Lower lobe of right lung (tissue), 2 donors: ENCODE results near the gene S1PR5. TPM values are rescaled to one million over a fixed set of nuclear protein-coding genes. Genes with fewer than 3 reads are reported as not detected.
A peak's percentile ranks its signal among the peaks of the same experiment; 100 is the strongest.
"Not testable (repeated sequence)": the region's sequence is repeated elsewhere in the genome, so short reads cannot be mapped to it uniquely, and the experiment has no call there.

Experiments used
- ATAC-seq, 2 donors: fragments of 200-7000 bp; cut with Tn5 transposase; one replicate each; pipeline ENCODE4 v1.9.1; 2020 to 2022; ENCODE audit warnings: mild to moderate bottlenecking in 2 of 2, moderate library complexity in 2 of 2
- DNase-seq: peaks from one replicate; pipeline ENCODE4 v3.0.0-alpha.2; 2020
- H3K27ac ChIP-seq: fragments of 200-600 bp; one replicate; pipeline ENCODE4 v1.8.0; 2022
- H3K27me3 ChIP-seq: fragments of 200-600 bp; one replicate; pipeline ENCODE4 v1.8.0; 2022; ENCODE audit warnings: low read depth
- H3K36me3 ChIP-seq: fragments of 200-600 bp; one replicate; pipeline ENCODE4 v1.8.0; 2022; ENCODE audit warnings: mild to moderate bottlenecking
- H3K4me1 ChIP-seq: fragments of 200-600 bp; one replicate; pipeline ENCODE4 v1.8.0; 2022
- H3K4me3 ChIP-seq: fragments of 200-600 bp; one replicate; pipeline ENCODE4 v1.8.0; 2022; ENCODE audit warnings: mild to moderate bottlenecking
- H3K9me3 ChIP-seq: fragments of 200-600 bp; one replicate; pipeline ENCODE4 v1.8.0; 2022
- intact Hi-C: fragments of 100-400 bp; cut with DNase I; formaldehyde crosslinking; loops from one replicate; pipeline ENCODE4 v1.11.0; 2022
- total RNA-seq: library from RNA; stranded (reverse); fragmentation: NEBNext Ultra II Directional; extraction: Animal tissue kit (Norgen Biotek cat#: 25700); gene quantifications from one replicate; pipeline ENCODE4 v1.2.1, GENCODE V29; 2021
- TF ChIP-seq, protein P1 (sequence below): fragments of 200-600 bp; IDR thresholded peaks from one replicate; pipeline ENCODE4 v1.8.0; 2022; ENCODE audit warnings: antibody characterized with exemption, mild to moderate bottlenecking
- donor health status: DM: no; HTN: yes; CAD: no; lungs with severe emphysema.

The S1PR5 gene
- total RNA-seq, 1 donor from 2014 or later: 2.4 TPM

DNA sequence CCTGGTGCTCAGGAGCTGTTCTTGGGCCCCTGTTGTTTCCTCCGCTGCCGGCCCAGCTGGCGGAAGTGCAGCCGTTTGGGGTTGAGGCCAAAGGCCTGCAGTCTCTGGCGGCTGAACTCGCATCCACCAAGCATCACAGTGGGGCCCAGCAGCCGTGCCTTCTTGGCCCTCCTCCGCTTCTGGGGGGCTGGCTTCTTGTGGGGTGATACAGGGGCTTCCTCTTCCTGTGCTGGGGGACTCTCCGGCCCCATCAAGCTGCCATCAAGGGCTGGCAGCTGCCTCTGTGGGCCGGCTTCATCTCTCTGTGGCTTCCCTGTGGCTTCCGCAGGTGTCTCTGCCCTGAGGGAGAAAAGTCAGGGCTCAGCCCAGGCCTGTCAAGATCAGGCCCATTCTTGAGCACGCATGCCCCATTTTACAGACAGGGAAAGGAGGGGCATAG, 36.7 kb upstream of the S1PR5 start:
- Histone ChIP-seq H3K36me3 (peaks cover 99% of the 10 kb centered on the region), H3K9me3 (no peaks in the 10 kb centered on the region), H3K27ac (no peak overlapping the region), H3K4me3 (no peak overlapping the region), H3K4me1 (peaks cover 6% of the 10 kb centered on the region), H3K27me3 (no peaks in the 10 kb centered on the region)
- intact Hi-C loops: no loop called here
- no peak for DNase-seq
- TF ChIP-seq, protein P1, sequence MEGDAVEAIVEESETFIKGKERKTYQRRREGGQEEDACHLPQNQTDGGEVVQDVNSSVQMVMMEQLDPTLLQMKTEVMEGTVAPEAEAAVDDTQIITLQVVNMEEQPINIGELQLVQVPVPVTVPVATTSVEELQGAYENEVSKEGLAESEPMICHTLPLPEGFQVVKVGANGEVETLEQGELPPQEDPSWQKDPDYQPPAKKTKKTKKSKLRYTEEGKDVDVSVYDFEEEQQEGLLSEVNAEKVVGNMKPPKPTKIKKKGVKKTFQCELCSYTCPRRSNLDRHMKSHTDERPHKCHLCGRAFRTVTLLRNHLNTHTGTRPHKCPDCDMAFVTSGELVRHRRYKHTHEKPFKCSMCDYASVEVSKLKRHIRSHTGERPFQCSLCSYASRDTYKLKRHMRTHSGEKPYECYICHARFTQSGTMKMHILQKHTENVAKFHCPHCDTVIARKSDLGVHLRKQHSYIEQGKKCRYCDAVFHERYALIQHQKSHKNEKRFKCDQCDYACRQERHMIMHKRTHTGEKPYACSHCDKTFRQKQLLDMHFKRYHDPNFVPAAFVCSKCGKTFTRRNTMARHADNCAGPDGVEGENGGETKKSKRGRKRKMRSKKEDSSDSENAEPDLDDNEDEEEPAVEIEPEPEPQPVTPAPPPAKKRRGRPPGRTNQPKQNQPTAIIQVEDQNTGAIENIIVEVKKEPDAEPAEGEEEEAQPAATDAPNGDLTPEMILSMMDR: no peak
- ATAC-seq: peak; percentile 25 to 34

DNA sequence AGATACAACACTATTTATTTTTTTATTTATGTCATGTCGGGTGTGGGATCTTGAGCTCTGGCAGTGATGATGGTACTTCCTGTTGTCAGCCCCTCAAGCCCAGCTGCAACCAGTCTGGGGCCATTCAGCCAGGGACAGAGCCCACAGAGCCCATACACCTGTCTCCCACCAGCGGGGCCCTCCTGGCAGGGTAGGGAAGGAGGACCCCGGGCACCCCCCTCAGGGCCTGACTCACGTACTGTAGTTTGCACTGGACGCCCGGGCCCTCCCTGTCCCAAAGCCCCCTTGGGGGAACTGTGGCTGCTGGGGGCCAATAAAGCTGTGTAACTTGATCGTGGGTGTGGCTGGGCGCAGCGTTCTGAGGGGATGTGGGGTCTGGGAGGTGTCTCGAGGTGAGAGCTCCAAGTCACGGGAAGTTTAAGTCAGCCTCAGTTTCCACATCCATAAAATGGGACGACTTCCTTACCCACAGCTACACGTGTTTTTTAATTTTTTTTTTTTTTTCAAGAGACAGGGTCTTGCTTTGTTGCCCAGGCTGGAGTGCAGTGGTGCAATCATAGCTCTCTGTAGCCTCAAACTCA, 35.9 kb upstream of the S1PR5 start:
- TF ChIP-seq, protein P1: no peak
- Histone ChIP-seq H3K27ac (no peak overlapping the region), H3K9me3 (no peaks in the 10 kb centered on the region), H3K4me3 (no peak overlapping the region), H3K27me3 (no peaks in the 10 kb centered on the region), H3K36me3 (peaks cover 100% of the 10 kb centered on the region), H3K4me1 (peaks cover 6% of the 10 kb centered on the region)
- intact Hi-C loops: no loop called here
- ATAC-seq: no peak
- no peak for DNase-seq

DNA sequence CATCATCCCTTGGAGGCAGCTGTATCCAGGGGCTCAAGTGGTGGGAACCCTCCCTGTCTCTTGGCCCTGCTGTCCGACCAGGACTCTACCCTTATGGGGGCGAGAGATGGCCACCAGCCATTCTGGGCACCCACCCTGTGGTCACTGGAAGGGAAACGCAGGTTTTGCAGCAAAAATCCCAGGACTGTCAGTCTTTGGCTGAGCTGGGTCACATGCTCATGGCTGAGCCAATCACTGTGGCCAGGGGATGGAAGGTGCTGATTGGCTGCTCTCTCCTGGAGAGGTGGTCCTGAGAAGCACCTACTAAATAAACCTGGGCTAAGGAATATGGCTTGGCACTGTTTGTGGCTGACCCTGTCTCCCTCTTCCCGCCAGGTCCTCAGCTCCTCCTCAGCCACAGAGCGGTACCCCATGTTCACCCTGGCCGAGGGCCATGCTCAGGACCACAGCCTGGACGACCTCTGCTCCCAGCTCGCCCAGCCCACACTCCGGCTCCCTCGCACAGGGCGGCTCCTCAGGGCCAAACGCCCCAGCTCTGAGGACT, 35.3 kb upstream of the S1PR5 start:
- DNase-seq: no peak

DNA sequence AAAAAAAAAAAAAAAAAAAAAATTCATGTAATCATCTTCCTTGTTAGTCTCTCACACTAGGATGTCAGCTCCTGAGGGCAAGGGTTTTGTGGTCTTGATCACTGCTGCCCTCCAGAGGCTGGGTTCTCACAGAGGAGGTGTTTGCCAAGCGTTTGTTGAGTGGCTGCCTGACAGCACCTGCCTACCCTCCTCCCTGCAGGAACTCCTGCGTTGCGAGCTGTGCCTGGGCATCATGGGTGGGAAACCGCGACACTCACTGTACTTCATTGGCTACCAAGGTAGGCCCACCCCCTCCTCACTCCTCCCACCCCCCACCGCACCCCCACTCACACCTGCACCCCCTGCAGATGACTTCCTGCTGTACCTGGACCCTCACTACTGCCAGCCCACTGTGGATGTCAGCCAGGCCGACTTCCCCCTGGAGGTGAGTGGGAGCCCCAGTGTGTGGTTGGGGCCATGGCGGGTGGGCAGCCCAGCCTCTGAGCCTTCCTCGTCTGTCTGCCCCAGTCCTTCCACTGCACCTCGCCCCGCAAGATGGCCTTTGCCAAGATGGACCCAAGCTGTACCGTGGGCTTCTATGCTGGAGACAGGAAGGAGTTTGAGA, 34.6 kb upstream of the S1PR5 start:
- no peak overlapping the region for H3K27ac ChIP-seq
- intact Hi-C loops: no loop called here
- no peak for DNase-seq
- peak in 1 of 2 donors; percentile 21 for ATAC-seq
- H3K9me3 ChIP-seq: no peaks in the 10 kb centered on the region
- TF ChIP-seq, protein P1: no peak
- no peaks in the 10 kb centered on the region for H3K27me3 ChIP-seq
- peaks cover 98% of the 10 kb centered on the region for H3K36me3 ChIP-seq
- H3K4me3 ChIP-seq: no peak overlapping the region
- peaks cover 6% of the 10 kb centered on the region for H3K4me1 ChIP-seq

More for the DNA sequence above, 35.3 kb upstream of the S1PR5 start:
- Histone ChIP-seq H3K27ac (no peak overlapping the region), H3K4me1 (peaks cover 6% of the 10 kb centered on the region), H3K36me3 (peaks cover 98% of the 10 kb centered on the region), H3K4me3 (no peak overlapping the region), H3K27me3 (no peaks in the 10 kb centered on the region), H3K9me3 (no peaks in the 10 kb centered on the region)
- intact Hi-C loops: no loop called here
- peak; percentile 20 to 25 for ATAC-seq
- TF ChIP-seq, protein P1: no peak

DNA sequence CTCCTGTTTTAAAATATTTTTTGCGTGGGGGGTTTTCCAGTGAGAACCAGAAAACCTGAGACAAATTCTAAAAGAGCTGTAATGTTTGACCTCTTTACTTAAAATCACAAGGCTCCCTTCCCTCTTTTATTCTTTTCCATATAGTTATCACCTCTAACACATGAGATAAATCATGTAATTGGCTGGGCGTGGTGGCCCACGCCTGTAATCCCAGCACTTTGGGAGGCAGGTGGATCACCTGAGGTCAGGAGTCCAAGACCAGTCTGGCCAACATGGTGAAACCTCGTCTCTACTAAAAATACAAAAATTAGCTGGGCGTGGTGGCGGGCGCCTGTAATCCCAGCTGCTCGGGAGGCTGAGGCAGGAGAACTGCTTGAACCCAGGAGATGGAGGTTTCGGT, 33.8 kb upstream of the S1PR5 start:
- H3K36me3 ChIP-seq: peaks cover 98% of the 10 kb centered on the region
- H3K27ac ChIP-seq, H3K4me1 ChIP-seq, DNase-seq, ATAC-seq, intact Hi-C loops, H3K27me3 ChIP-seq, H3K4me3 ChIP-seq, H3K9me3 ChIP-seq: not testable (repeated sequence)

DNA sequence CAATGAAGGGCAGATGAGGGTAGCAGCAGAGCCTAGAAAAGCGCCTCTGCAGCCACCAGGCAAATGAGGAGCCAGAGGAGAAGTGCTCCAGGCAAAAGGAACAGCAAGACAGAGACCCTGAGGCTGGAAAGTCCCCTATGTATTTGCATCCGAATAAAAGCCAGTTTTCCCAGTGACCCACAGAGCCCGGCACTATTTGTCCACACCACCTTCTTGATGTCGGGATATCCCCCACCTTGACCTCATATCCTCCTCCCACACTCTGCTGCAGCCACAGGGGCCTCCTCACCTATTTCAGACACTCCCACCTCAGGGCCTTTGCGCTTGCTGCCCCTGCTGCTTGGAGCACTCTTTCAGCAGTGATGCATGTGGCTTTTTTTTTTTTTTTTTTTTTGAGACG, 33.1 kb upstream of the S1PR5 start:
- TF ChIP-seq, protein P1: no peak
- intact Hi-C loops: no loop called here
- no peak for ATAC-seq
- no peak for DNase-seq
- Histone ChIP-seq H3K4me3 (no peak overlapping the region), H3K36me3 (peaks cover 98% of the 10 kb centered on the region), H3K27me3 (no peaks in the 10 kb centered on the region), H3K9me3 (no peaks in the 10 kb centered on the region), H3K27ac (no peak overlapping the region), H3K4me1 (peaks cover 8% of the 10 kb centered on the region)
